Peyer's patch (tissue), 4 donors: ENCODE data around the gene TRHDE. TPM values are rescaled to one million over a fixed set of nuclear protein-coding genes. Genes with fewer than 3 reads are reported as not detected.

ENCODE experiments used
- DNase-seq, 3 donors: peaks; one replicate each; pipeline ENCODE4 v3.0.0-alpha.2; 2017 to 2019
- H3K27ac ChIP-seq, 4 donors: fragments of 200-600 bp; sonication (generic); one replicate each; pipeline ENCODE4 v1.5.1; 2016 to 2019
- H3K27me3 ChIP-seq, 2 donors: fragments of 200-600 bp; sonication (generic); one replicate each; pipeline ENCODE4 v1.5.1; 2019
- H3K36me3 ChIP-seq, 3 donors: fragments of 200-600 bp; sonication (generic); one replicate each; pipeline ENCODE4 v1.5.1; 2016 to 2019
- H3K4me1 ChIP-seq, 4 donors: fragments of 200-600 bp; sonication (generic); one replicate each; pipeline ENCODE4 v1.5.1; 2016 to 2019
- H3K4me3 ChIP-seq, 4 donors: fragments of 200-600 bp; sonication (generic); 1 replicate in 3 of 4; 2 replicates in 1 of 4; pipeline ENCODE4 v1.5.1; 2016 to 2019; ENCODE audit warnings: mild to moderate bottlenecking in 1 of 4
- H3K9me3 ChIP-seq, 4 donors: fragments of 200-600 bp; sonication (generic); one replicate each; pipeline ENCODE4 v1.5.1; 2016 to 2019; ENCODE audit warnings: mild to moderate bottlenecking in 1 of 4
- CTCF ChIP-seq, 6 experiments: fragments of 450-650 bp in 4 of 6; fragments of 200-600 bp in 2 of 6; sonication (generic) in 1 of 6; IDR thresholded peaks; one replicate each; pipeline ENCODE4 v1.5.1; 2017 to 2019; ENCODE audit warnings: antibody characterized with exemption in 6 of 6, mild to moderate bottlenecking in 3 of 6, moderate library complexity in 1 of 6
- POLR2A ChIP-seq, 2 donors: fragments of 450-650 bp; IDR thresholded peaks; one replicate each; pipeline ENCODE4 v1.5.1; 2017; ENCODE audit warnings: antibody characterized with exemption in 2 of 2, mild to moderate bottlenecking in 2 of 2, moderate library complexity in 2 of 2
- total RNA-seq, 4 donors: library from RNA; depleted of rRNA; stranded (reverse); fragments of >200 nt; gene quantifications; one replicate each; pipeline ENCODE4 v1.1.0, GENCODE V29; 2016

The TRHDE gene
- total RNA-seq, 4 donors from 2014 or later = 3.3 to 23.8 (median 15.2) TPM

- no peaks in the 10 kb centered on the region for H3K4me1 ChIP-seq
- H3K27me3 ChIP-seq = no peaks in the 10 kb centered on the region
- TF ChIP-seq CTCF (IDR thresholded peaks at IDR 0.05) (no peak), POLR2A (IDR thresholded peaks at IDR 0.05) (no peak)
- DNase-seq = no peak
- H3K36me3 ChIP-seq = no peaks in the 10 kb centered on the region
- H3K27ac ChIP-seq = no peak overlapping the region
- H3K4me3 ChIP-seq = no peak overlapping the region
- H3K9me3 ChIP-seq = no peaks in the 10 kb centered on the region
Observed at GRCh38 chr12:72448805-72449204, 176.6 kb downstream of the TRHDE start.

GRCh38 chr12:72453066-72453465 is 180.9 kb downstream of the TRHDE start:
- no peak for DNase-seq

GRCh38 chr12:72453550-72453949 is 181.4 kb downstream of the TRHDE start:
- TF ChIP-seq POLR2A (IDR thresholded peaks at IDR 0.05) = no peak
- no peak for TF ChIP-seq CTCF (IDR thresholded peaks at IDR 0.05)
- Histone ChIP-seq H3K4me1 (no peaks in the 10 kb centered on the region), H3K27ac (no peak overlapping the region), H3K36me3 (no peaks in the 10 kb centered on the region), H3K9me3 (no peaks in the 10 kb centered on the region), H3K4me3 (no peak overlapping the region), H3K27me3 (no peaks in the 10 kb centered on the region)
- no peak for DNase-seq

More at GRCh38 chr12:72453066-72453465, 180.9 kb downstream of the TRHDE start:
- Histone ChIP-seq H3K36me3 (no peaks in the 10 kb centered on the region), H3K9me3 (no peaks in the 10 kb centered on the region), H3K27ac (no peak overlapping the region), H3K4me3 (no peak overlapping the region), H3K4me1 (no peaks in the 10 kb centered on the region), H3K27me3 (no peaks in the 10 kb centered on the region)
- TF ChIP-seq POLR2A (IDR thresholded peaks at IDR 0.05) = no peak
- no peak for TF ChIP-seq CTCF (IDR thresholded peaks at IDR 0.05)

GRCh38 chr12:72464471-72464870 is 192.3 kb downstream of the TRHDE start:
- DNase-seq = no peak
- TF ChIP-seq POLR2A (IDR thresholded peaks at IDR 0.05) = no peak
- no peak for TF ChIP-seq CTCF (IDR thresholded peaks at IDR 0.05)
- Histone ChIP-seq H3K27ac (no peak overlapping the region), H3K4me3 (no peak overlapping the region), H3K4me1 (no peaks in the 10 kb centered on the region), H3K9me3 (no peaks in the 10 kb centered on the region), H3K36me3 (no peaks in the 10 kb centered on the region), H3K27me3 (no peaks in the 10 kb centered on the region)

GRCh38 chr12:72465155-72465554 is 193.0 kb downstream of the TRHDE start:
- H3K36me3 ChIP-seq = no peaks in the 10 kb centered on the region
- no peaks in the 10 kb centered on the region for H3K9me3 ChIP-seq
- H3K27ac ChIP-seq = no peak overlapping the region
- no peaks in the 10 kb centered on the region for H3K27me3 ChIP-seq
- no peak for DNase-seq
- no peaks in the 10 kb centered on the region for H3K4me1 ChIP-seq
- TF ChIP-seq CTCF (IDR thresholded peaks at IDR 0.05) = no peak
- no peak for TF ChIP-seq POLR2A (IDR thresholded peaks at IDR 0.05)
- no peak overlapping the region for H3K4me3 ChIP-seq
